ENCODE measurements around the gene ADCY1.
"Not testable (repeated sequence)": the region's sequence is repeated elsewhere in the genome, so short reads cannot be mapped to it uniquely, and the experiment has no call there.

ADCY1 gene

GRCh38 chr7:45573661-45574415 lies at the start of gene ADCY1:
Gene ADCY1, plus strand, starts transcription at chr7:45574368. Its CDS starts 176 bp downstream, at chr7:45574544.
- TF ChIP-seq, protein P1, sequence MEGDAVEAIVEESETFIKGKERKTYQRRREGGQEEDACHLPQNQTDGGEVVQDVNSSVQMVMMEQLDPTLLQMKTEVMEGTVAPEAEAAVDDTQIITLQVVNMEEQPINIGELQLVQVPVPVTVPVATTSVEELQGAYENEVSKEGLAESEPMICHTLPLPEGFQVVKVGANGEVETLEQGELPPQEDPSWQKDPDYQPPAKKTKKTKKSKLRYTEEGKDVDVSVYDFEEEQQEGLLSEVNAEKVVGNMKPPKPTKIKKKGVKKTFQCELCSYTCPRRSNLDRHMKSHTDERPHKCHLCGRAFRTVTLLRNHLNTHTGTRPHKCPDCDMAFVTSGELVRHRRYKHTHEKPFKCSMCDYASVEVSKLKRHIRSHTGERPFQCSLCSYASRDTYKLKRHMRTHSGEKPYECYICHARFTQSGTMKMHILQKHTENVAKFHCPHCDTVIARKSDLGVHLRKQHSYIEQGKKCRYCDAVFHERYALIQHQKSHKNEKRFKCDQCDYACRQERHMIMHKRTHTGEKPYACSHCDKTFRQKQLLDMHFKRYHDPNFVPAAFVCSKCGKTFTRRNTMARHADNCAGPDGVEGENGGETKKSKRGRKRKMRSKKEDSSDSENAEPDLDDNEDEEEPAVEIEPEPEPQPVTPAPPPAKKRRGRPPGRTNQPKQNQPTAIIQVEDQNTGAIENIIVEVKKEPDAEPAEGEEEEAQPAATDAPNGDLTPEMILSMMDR (IDR thresholded peaks at IDR 0.05; ENCODE audit: low read depth, low read length), result no peak
- no peak for DNase-seq (ENCODE audit: extremely low read depth, low read depth)

- no peak for DNase-seq (ENCODE audit: extremely low read depth, low read depth)
- TF ChIP-seq, protein P1 (IDR thresholded peaks at IDR 0.05; ENCODE audit: low read depth, low read length), result no peak
Observed at GRCh38 chr7:45524445-45524844, 49.7 kb upstream of the ADCY1 start.

DNA sequence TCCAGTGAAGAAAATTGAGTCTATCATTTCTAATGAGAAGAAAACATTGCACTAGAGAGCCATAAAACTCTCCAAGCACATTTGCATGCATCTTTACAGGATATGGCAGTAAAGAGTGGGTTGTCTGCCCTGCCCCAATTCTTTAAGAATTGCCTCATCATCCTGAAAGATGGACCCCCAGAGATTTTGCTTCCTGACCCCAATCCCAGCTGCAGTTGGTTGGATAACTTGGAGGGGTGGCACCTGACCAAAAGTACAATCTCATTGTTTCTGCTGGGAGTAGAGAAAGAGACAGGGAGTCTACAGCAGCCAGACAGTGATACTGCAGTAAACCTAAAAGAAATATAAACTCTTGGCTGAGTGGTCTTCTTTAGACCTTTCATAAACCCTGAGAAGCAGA lies 49.1 kb upstream of the ADCY1 start:
- TF ChIP-seq, protein P1 (IDR thresholded peaks at IDR 0.05; ENCODE audit: low read depth, low read length), result no peak
- DNase-seq (ENCODE audit: extremely low read depth, low read depth), result no peak

- no peak for DNase-seq (ENCODE audit: extremely low read depth, low read depth)
- TF ChIP-seq, protein P1 (IDR thresholded peaks at IDR 0.05; ENCODE audit: low read depth, low read length), result no peak
Observed at GRCh38 chr7:45543473-45543872, 30.7 kb upstream of the ADCY1 start.

DNA sequence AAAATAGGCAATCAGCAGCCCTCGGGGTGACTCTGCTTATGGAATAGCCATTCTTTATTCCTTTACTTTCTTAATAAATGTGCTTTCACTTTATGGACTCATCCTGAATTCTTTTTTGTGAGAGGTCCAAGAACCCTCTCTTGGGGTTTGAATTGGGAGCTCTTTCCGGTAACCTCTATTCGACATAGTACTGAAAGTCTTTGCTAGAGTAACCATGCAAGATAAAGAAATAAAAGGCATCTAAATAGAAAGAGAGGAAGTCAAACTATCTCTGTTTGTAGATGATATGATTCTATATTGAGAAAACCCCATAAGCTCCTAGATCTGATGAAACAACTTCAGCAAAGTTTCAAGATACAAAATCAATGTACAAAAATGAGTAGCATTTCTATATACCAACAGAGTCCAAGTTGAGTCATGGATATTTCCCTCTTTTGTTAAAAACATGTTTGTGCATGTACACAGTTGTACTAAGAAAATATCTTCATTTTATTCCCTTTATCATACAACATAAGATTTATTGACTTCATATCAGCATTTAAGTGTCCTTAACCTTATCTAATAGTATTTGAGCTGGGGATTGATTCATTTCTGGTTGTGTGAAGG lies 29.0 kb upstream of the ADCY1 start:
- DNase-seq (ENCODE audit: extremely low read depth, low read depth), result not testable (repeated sequence)

DNA sequence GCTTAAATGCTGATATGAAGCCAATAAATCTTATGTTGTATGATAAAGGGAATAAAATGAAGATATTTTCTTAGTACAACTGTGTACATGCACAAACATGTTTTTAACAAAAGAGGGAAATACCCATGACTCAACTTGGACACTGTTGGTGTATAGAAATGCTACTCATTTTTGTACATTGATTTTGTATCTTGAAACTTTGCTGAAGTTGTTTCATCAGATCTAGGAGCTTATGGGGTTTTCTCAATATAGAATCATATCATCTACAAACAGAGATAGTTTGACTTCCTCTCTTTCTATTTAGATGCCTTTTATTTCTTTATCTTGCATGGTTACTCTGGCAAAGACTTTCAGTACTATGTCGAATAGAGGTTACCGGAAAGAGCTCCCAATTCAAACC lies 25.3 kb upstream of the ADCY1 start:
- DNase-seq (ENCODE audit: extremely low read depth, low read depth), result not testable (repeated sequence)

DNA sequence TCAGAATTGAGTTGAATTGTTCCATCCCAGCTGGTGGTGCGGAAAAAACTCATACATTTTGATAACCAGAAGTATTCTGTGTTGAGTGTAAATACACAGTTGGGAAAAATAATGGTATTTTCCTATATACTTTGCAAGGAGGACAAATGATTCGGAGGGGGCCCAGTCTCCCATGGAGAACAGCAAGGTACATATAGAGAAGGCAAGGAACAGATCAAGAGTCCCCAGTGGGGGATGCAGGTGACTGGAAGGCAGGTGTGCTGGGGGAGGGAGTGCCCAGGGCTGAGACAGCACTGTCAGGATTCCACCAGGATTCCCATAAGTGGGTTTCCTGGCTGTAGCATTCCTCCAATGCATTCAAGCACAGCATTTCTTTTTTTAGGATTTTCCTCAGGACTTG lies 10.8 kb upstream of the ADCY1 start:
- TF ChIP-seq, protein P1 (IDR thresholded peaks at IDR 0.05; ENCODE audit: low read depth, low read length), result no peak
- DNase-seq (ENCODE audit: extremely low read depth, low read depth), result no peak

- TF ChIP-seq, protein P1 (IDR thresholded peaks at IDR 0.05; ENCODE audit: low read depth, low read length), result no peak
- no peak for DNase-seq (ENCODE audit: extremely low read depth, low read depth)
Observed at GRCh38 chr7:45563941-45564461, 10.2 kb upstream of the ADCY1 start.

Measured in AG09319 (cell line).